H1 (cell line): ENCODE results near the gene ZNF175. TPM values are rescaled to one million over a fixed set of nuclear protein-coding genes. Genes with fewer than 3 reads are reported as not detected.

Source experiments
- CTCF ChIA-PET: fragments of 300-600 bp; sonication (Branson Sonifier 250); formaldehyde crosslinking; loops from one replicate; lab custom pipeline; 2021; ENCODE audit not compliant: partially characterized antibody; lab: Charles Lee
- POLR2A ChIA-PET: fragments of 300-600 bp; sonication (Branson Sonifier 250); formaldehyde crosslinking; loops from one replicate; lab custom pipeline; 2021; ENCODE audit warnings: inconsistent platforms; ENCODE audit not compliant: partially characterized antibody; lab: Charles Lee
- DNase-seq, 2 experiments: peaks; one replicate each; pipeline versions ENCODE4 v3.0.0 to v3.0.0-alpha.2; 2010 to 2022; ENCODE audit warnings: low spot score in 2 of 2, low read depth in 1 of 2, mixed read lengths in 1 of 2
- FAIRE-seq: peaks from 2 replicates; lab custom pipeline; 2011; peaks lifted over from hg19 to GRCh38; lab: Jason Lieb, UNC
- H2AFZ ChIP-seq: 2 replicates; pipeline ENCODE4 v1.8.1; 2012; ENCODE audit warnings: low read length, inconsistent platforms
- H2AK5ac ChIP-seq: 2 replicates; pipeline ENCODE4 v1.6.1; 2013; ENCODE audit warnings: low read depth, low read length
- H2BK120ac ChIP-seq: replicated peaks from 2 replicates; pipeline ENCODE3; 2013; ENCODE audit warnings: low read depth, low read length, inconsistent platforms
- H2BK12ac ChIP-seq: 2 replicates; pipeline ENCODE4 v1.6.1; 2013; ENCODE audit warnings: low read depth, low read length
- H2BK15ac ChIP-seq: 2 replicates; pipeline ENCODE4 v1.6.1; 2013; ENCODE audit warnings: low read length
- H2BK20ac ChIP-seq: 2 replicates; pipeline ENCODE4 v1.6.1; 2013; ENCODE audit warnings: low read length
- H2BK5ac ChIP-seq: 2 replicates; pipeline ENCODE4 v1.6.1; 2013; ENCODE audit warnings: low read depth, low read length
- H3K14ac ChIP-seq: 2 replicates; pipeline ENCODE4 v1.6.1; 2013; ENCODE audit warnings: inconsistent platforms; ENCODE audit not compliant: insufficient read length
- H3K18ac ChIP-seq: 2 replicates; pipeline ENCODE4 v1.6.1; 2013; ENCODE audit warnings: low read length; ENCODE audit errors: extremely low read depth
- H3K23ac ChIP-seq: 2 replicates; pipeline ENCODE4 v1.6.1; 2013; ENCODE audit warnings: inconsistent platforms; ENCODE audit not compliant: insufficient read length
- H3K23me2 ChIP-seq: 2 replicates; pipeline ENCODE4 v1.6.1; 2013; ENCODE audit warnings: low read depth, low read length
- H3K27ac ChIP-seq: 2 replicates; pipeline ENCODE4 v1.6.1; 2011; ENCODE audit warnings: low read depth, low read length, inconsistent platforms
- H3K27me3 ChIP-seq, 4 experiments: replicated peaks in 1 of 4; 1 replicate in 1 of 4; 2 replicates in 3 of 4; pipeline versions ENCODE4 v1.6.1 to v1.8.1; 2011 to 2013; ENCODE audit warnings: low read length in 3 of 4, mild to moderate bottlenecking in 3 of 4, inconsistent platforms in 2 of 4, mixed read lengths in 2 of 4, moderate library complexity in 1 of 4; ENCODE audit not compliant: control insufficient read depth in 3 of 4, insufficient read depth in 3 of 4; ENCODE audit errors: extremely low read depth in 1 of 4
- H3K36me3 ChIP-seq, 4 experiments: 2 replicates each; pipeline versions ENCODE4 v1.6.1 to v1.8.1; 2011 to 2013; ENCODE audit warnings: mild to moderate bottlenecking in 4 of 4, low read length in 3 of 4, moderate library complexity in 2 of 4, control low read depth in 1 of 4, inconsistent platforms in 1 of 4; ENCODE audit not compliant: insufficient read depth in 4 of 4, control insufficient read depth in 2 of 4
- H3K4ac ChIP-seq: replicated peaks from 2 replicates; pipeline ENCODE3; 2013; ENCODE audit warnings: low read length, low read depth, mixed read lengths, inconsistent platforms; ENCODE audit not compliant: insufficient read length
- H3K4me1 ChIP-seq, 4 experiments: replicated peaks in 1 of 4; 1 replicate in 1 of 4; 2 replicates in 3 of 4; pipeline versions ENCODE4 v1.6.1 to v1.8.1; 2011 to 2013; ENCODE audit warnings: low read length in 3 of 4, inconsistent platforms in 2 of 4, mixed read lengths in 1 of 4; ENCODE audit not compliant: insufficient read depth in 4 of 4, control insufficient read depth in 3 of 4
- H3K4me2 ChIP-seq, 2 experiments: 2 replicates each; pipeline versions ENCODE4 v1.6.1 to v1.8.1; 2011 to 2013; ENCODE audit warnings: low read depth in 2 of 2, low read length in 2 of 2, control low read depth in 1 of 2, inconsistent platforms in 1 of 2, mild to moderate bottlenecking in 1 of 2; ENCODE audit not compliant: insufficient read depth in 1 of 2
- H3K4me3 ChIP-seq, 4 experiments: fragments of 200-600, 300-600 bp in 1 of 4; sonication (generic), shearing (Covaris generic), sonication (Bioruptor Twin) in 1 of 4; 2 replicates each; pipeline versions ENCODE4 v1.5.1 to v1.8.1; 2011 to 2016; ENCODE audit warnings: low read length in 4 of 4, low read depth in 3 of 4, control low read depth in 2 of 4, inconsistent platforms in 2 of 4, mild to moderate bottlenecking in 2 of 4, mixed read lengths in 1 of 4, moderate library complexity in 1 of 4; ENCODE audit not compliant: insufficient read depth in 2 of 4; ENCODE audit errors: extremely low read depth in 1 of 4
- H3K56ac ChIP-seq: replicated peaks from 2 replicates; pipeline ENCODE3; 2013; ENCODE audit warnings: low read depth, mild to moderate bottlenecking, mixed read lengths, low read length, inconsistent platforms; ENCODE audit not compliant: insufficient read length
- H3K79me1 ChIP-seq: 2 replicates; pipeline ENCODE4 v1.6.1; 2013; ENCODE audit warnings: low read depth, low read length, control low read depth
- H3K79me2 ChIP-seq, 2 experiments: 2 replicates each; pipeline versions ENCODE4 v1.6.1 to v1.8.1; 2012 to 2013; ENCODE audit warnings: low read length in 2 of 2, mild to moderate bottlenecking in 2 of 2, inconsistent platforms in 1 of 2; ENCODE audit not compliant: insufficient read depth in 2 of 2, control insufficient read depth in 1 of 2
- H3K9ac ChIP-seq, 4 experiments: replicated peaks in 1 of 4; 1 replicate in 1 of 4; 2 replicates in 3 of 4; pipeline versions ENCODE4 v1.6.1 to v1.8.1; 2011 to 2013; ENCODE audit warnings: low read depth in 3 of 4, low read length in 3 of 4, control low read depth in 2 of 4, mild to moderate bottlenecking in 2 of 4, moderate library complexity in 2 of 4, inconsistent platforms in 1 of 4; ENCODE audit errors: extremely low read depth in 1 of 4
- H3K9me3 ChIP-seq, 2 experiments: 2 replicates each; pipeline versions ENCODE4 v1.6.1 to v1.8.1; 2012 to 2013; ENCODE audit warnings: mild to moderate bottlenecking in 2 of 2, moderate library complexity in 2 of 2, control low read depth in 1 of 2, inconsistent platforms in 1 of 2, low read depth in 1 of 2, low read length in 1 of 2, mixed read lengths in 1 of 2; ENCODE audit not compliant: insufficient read depth in 2 of 2
- H4K20me1 ChIP-seq, 2 experiments: replicated peaks in 1 of 2; 2 replicates each; pipeline versions ENCODE3 to v1.8.1; 2011 to 2013; ENCODE audit warnings: inconsistent platforms in 2 of 2, low read length in 2 of 2, mild to moderate bottlenecking in 1 of 2; ENCODE audit not compliant: insufficient read depth in 2 of 2, control insufficient read depth in 1 of 2
- H4K5ac ChIP-seq: 2 replicates; pipeline ENCODE4 v1.6.1; 2013; ENCODE audit warnings: low read length, low read depth, mixed read lengths, inconsistent platforms; ENCODE audit not compliant: insufficient read length
- H4K8ac ChIP-seq: 2 replicates; pipeline ENCODE4 v1.8.0; 2013; ENCODE audit warnings: mild to moderate bottlenecking, moderate library complexity, low read length, inconsistent platforms; ENCODE audit not compliant: insufficient read depth; ENCODE audit errors: extremely low read depth
- H4K91ac ChIP-seq: replicated peaks from 2 replicates; pipeline ENCODE3; 2013; ENCODE audit warnings: low read length, mixed read lengths, inconsistent platforms; ENCODE audit not compliant: insufficient read length
- ASH2L ChIP-seq: fragments of 200-600, 300-600 bp; sonication (generic); IDR thresholded peaks from one replicate; pipeline ENCODE4 v1.7.1; 2017; ENCODE audit warnings: low read length
- ATF3 ChIP-seq: IDR thresholded peaks from 2 replicates; pipeline ENCODE4 v1.6.1; 2011; ENCODE audit warnings: low read depth, mild to moderate bottlenecking, low read length; ENCODE audit not compliant: insufficient read depth
- CBX8 ChIP-seq: fragments of 300-800, 300-1000 bp; sonication (generic); IDR thresholded peaks from 2 replicates; pipeline ENCODE4 v1.7.1; 2016; ENCODE audit warnings: low read depth, low read length, borderline replicate concordance
- CTBP2 ChIP-seq: IDR thresholded peaks from 2 replicates; pipeline ENCODE4 v1.7.0; 2011; ENCODE audit warnings: borderline replicate concordance, mild to moderate bottlenecking, moderate library complexity, mixed read lengths, low read length; ENCODE audit not compliant: insufficient read depth, insufficient read length
- EZH2 ChIP-seq: fragments of 200-600 bp; sonication (generic); IDR thresholded peaks from 2 replicates; pipeline ENCODE4 v1.7.1; 2012; ENCODE audit warnings: low read depth, mild to moderate bottlenecking, moderate library complexity, low read length, inconsistent platforms; ENCODE audit not compliant: severe bottlenecking
- POLR2A ChIP-seq, 2 experiments: IDR thresholded peaks; 1 replicate in 1 of 2; 2 replicates in 1 of 2; pipeline ENCODE4 v1.6.1; 2011; ENCODE audit warnings: low read depth in 2 of 2, low read length in 2 of 2, mild to moderate bottlenecking in 2 of 2; ENCODE audit errors: control extremely low read depth in 1 of 2
- POLR2AphosphoS5 ChIP-seq: IDR thresholded peaks from 2 replicates; pipeline ENCODE4 v1.6.1; 2011; ENCODE audit warnings: low read depth, low read length
- POU5F1 ChIP-seq: IDR thresholded peaks from 2 replicates; pipeline ENCODE4 v1.6.1; 2011; ENCODE audit warnings: low read depth, mild to moderate bottlenecking, low read length, moderate library complexity
- RAD21 ChIP-seq, 2 experiments: IDR thresholded peaks in 1 of 2; conservative IDR thresholded peaks in 1 of 2; 2 replicates each; pipeline ENCODE4 v1.6.1; 2011; ENCODE audit warnings: low read depth in 2 of 2, low read length in 2 of 2, improper control_type of control experiment in 1 of 2, inconsistent platforms in 1 of 2, mild to moderate bottlenecking in 1 of 2, moderate library complexity in 1 of 2
- RXRA ChIP-seq: IDR thresholded peaks from 2 replicates; pipeline ENCODE4 v1.6.1; 2011; ENCODE audit warnings: low read depth, mild to moderate bottlenecking, low read length, moderate library complexity; ENCODE audit not compliant: insufficient read depth
- SAP30 ChIP-seq: fragments of 300-600 bp; sonication (generic); IDR thresholded peaks from 2 replicates; pipeline ENCODE4 v1.7.1; 2012; ENCODE audit warnings: low read length, moderate library complexity, mild to moderate bottlenecking, inconsistent platforms; ENCODE audit not compliant: insufficient read depth, insufficient replicate concordance
- SP4 ChIP-seq: IDR thresholded peaks from 2 replicates; pipeline ENCODE4 v1.6.1; 2012; ENCODE audit warnings: low read length, inconsistent platforms
- SRF ChIP-seq: IDR thresholded peaks from 2 replicates; pipeline ENCODE4 v1.6.1; 2011; ENCODE audit warnings: mild to moderate bottlenecking, low read depth, low read length, moderate library complexity
- YY1 ChIP-seq: IDR thresholded peaks from 2 replicates; pipeline ENCODE4 v1.6.1; 2011; ENCODE audit warnings: low read depth, mild to moderate bottlenecking, low read length
- WGBS, 2 experiments: shearing (Covaris generic) in 1 of 2; methylation state at CpG; one replicate each; pipeline versions ENCODE4 v1.1.6 to v1.1.7; 2013 to 2015; ENCODE audit warnings: low lambda C conversion rate in 2 of 2, mixed read lengths in 2 of 2, inconsistent platforms in 1 of 2, low coverage in 1 of 2, missing lambda C conversion rate in 1 of 2; ENCODE audit not compliant: insufficient replicate concordance in 2 of 2, insufficient coverage in 1 of 2, insufficient read length in 1 of 2; ENCODE audit errors: extremely low coverage in 1 of 2, missing lambda C conversion rate in 1 of 2; 5-methylcytosine and 5-hydroxymethylcytosine counted together
- polyA plus RNA-seq, 7 experiments: library from polyadenylated mRNA; depleted of rRNA in 3 of 7; stranded (reverse) in 5 of 7; unstranded in 2 of 7; fragments of >200 nt in 5 of 7; fragments of 200-250 nt in 2 of 7; gene quantifications; 1 replicate in 5 of 7; 2 replicates in 1 of 7; 4 replicates in 1 of 7; pipeline versions ENCODE4 v1.2.1 to v1.2.3, GENCODE V29; 2011 to 2013; ENCODE audit warnings: missing spikeins in 2 of 7, mixed read lengths in 2 of 7
- total RNA-seq: library from RNA; stranded (reverse); fragmentation: NEBNext Ultra II Directional; extraction: Animal tissue kit (Norgen Biotek cat#: 25700); gene quantifications from 2 replicates; pipeline ENCODE4 v1.2.1, GENCODE V29; 2021

Gene ZNF175
- total and polyA plus RNA-seq, 2 of the 8 experiments (the other 6 are each of a cell fraction or from before 2014, with no cell fraction given): 1.7 to 11.1 TPM

GRCh38 chr19:51607077-51607476 is 36.0 kb downstream of the ZNF175 start:
- Histone ChIP-seq H3K56ac (no peak overlapping the region), H2AFZ (no peak overlapping the region), H2AK5ac (no peak overlapping the region), H2BK15ac (no peak overlapping the region), H2BK20ac (no peak overlapping the region), H2BK5ac (no peak overlapping the region), H3K9ac (no peak overlapping the region), H3K9me3 (peaks cover 34 to 47% of the 10 kb centered on the region in 2 experiments), H3K36me3 (no peaks in the 10 kb centered on the region), H3K4me2 (no peak overlapping the region), H3K27me3 (no peaks in the 10 kb centered on the region), H3K4ac (no peak overlapping the region), H3K27ac (no peak overlapping the region), H3K18ac (no peak overlapping the region), H3K4me1 (no peaks in the 10 kb centered on the region), H3K4me3 (no peak overlapping the region), H3K14ac (no peak overlapping the region), H4K8ac (no peak overlapping the region), H3K79me1 (no peaks in the 10 kb centered on the region), H3K23me2 (no peaks in the 10 kb centered on the region), H4K91ac (no peak overlapping the region), H3K23ac (no peak overlapping the region), H2BK12ac (no peak overlapping the region), H4K20me1 (no peaks in the 10 kb centered on the region), H4K5ac (no peak overlapping the region), H3K79me2 (no peaks in the 10 kb centered on the region), H2BK120ac (no peak overlapping the region)
- FAIRE-seq (no peak), DNase-seq (no peak)
- 66% methylated on average over 6 of the region's 6 CpGs; no CpG with 5 or more reads in 1 of the 2 experiments for WGBS, 2 experiments
- ChIA-PET POLR2A (no interaction called here), CTCF (interaction anchor here (0.9 to 3.8 kb wide), 11 partner anchors 8 to 171 kb away, joined by 3 to 23 read pairs (median 7); no protein-coding TSS in a partner anchor)
- no peak for TF ChIP-seq EZH2
- no peak for TF ChIP-seq CTBP2
- no peak for TF ChIP-seq POLR2AphosphoS5
- TF ChIP-seq SAP30: no peak
- TF ChIP-seq SP4: no peak
- no peak for TF ChIP-seq SRF
- no peak for TF ChIP-seq CBX8
- no peak for TF ChIP-seq RXRA
- no peak for TF ChIP-seq POU5F1
- no peak for TF ChIP-seq YY1
- no peak for TF ChIP-seq ATF3
- no peak for TF ChIP-seq RAD21 (IDR thresholded peaks at IDR 0.05 in 1 of 2, conservative IDR thresholded peaks at IDR 0.05 in 1 of 2; ENCODE audit: low read depth in 2 of 2, low read length in 2 of 2)
- TF ChIP-seq ASH2L: no peak
- TF ChIP-seq POLR2A (IDR thresholded peaks at IDR 0.05; ENCODE audit: control extremely low read depth in 1 of 2, low read depth in 2 of 2, low read length in 2 of 2): no peak
